Type B pancreatic cell (in vitro differentiated cells): Measurements from ENCODE around the gene TDRD1. TPM values are rescaled to one million over a fixed set of nuclear protein-coding genes. Genes with fewer than 3 reads are reported as not detected.

Experiments used
- DNase-seq: peaks from one replicate; pipeline ENCODE4 v3.0.0; 2021; ENCODE audit warnings: mixed read lengths; ENCODE audit not compliant: unreplicated experiment; ENCODE audit errors: extremely low spot score
- H3K27ac Mint-ChIP-seq: 2 replicates; pipeline ENCODE4 v1.8.0; 2021; ENCODE audit warnings: mild to moderate bottlenecking, mixed read lengths
- H3K27me3 Mint-ChIP-seq: 2 replicates; pipeline ENCODE4 v1.8.0; 2021; ENCODE audit warnings: mixed read lengths
- H3K36me3 Mint-ChIP-seq: 2 replicates; pipeline ENCODE4 v1.8.0; 2021; ENCODE audit warnings: mixed read lengths
- H3K4me1 Mint-ChIP-seq: one replicate; pipeline ENCODE4 v1.8.0; 2021; ENCODE audit warnings: mixed read lengths; ENCODE audit not compliant: unreplicated experiment
- H3K4me3 Mint-ChIP-seq: 2 replicates; pipeline ENCODE4 v1.8.0; 2021; ENCODE audit warnings: mild to moderate bottlenecking, mixed read lengths
- H3K9me3 Mint-ChIP-seq: 2 replicates; pipeline ENCODE4 v1.8.0; 2021; ENCODE audit warnings: mixed read lengths
- CTCF ChIP-seq: fragments of 200-600 bp; sonication (generic); conservative IDR thresholded peaks from 2 replicates; pipeline ENCODE4 v1.5.0; 2021; ENCODE audit warnings: antibody characterized with exemption, mild to moderate bottlenecking
- total RNA-seq: library from RNA; stranded (reverse); gene quantifications from 2 replicates; pipeline ENCODE4 v1.2.1, GENCODE V29; 2021; ENCODE audit warnings: low replicate concordance

Gene TDRD1
- total RNA-seq, 1 donor from 2014 or later: not detected

GRCh38 chr10:114221235-114221634 lies 42.1 kb downstream of the TDRD1 start:
- H3K9me3 Mint-ChIP-seq: no peaks in the 10 kb centered on the region
- no peaks in the 10 kb centered on the region for H3K4me1 Mint-ChIP-seq
- no peak overlapping the region for H3K4me3 Mint-ChIP-seq
- H3K27ac Mint-ChIP-seq: no peak overlapping the region
- no peaks in the 10 kb centered on the region for H3K27me3 Mint-ChIP-seq
- no peaks in the 10 kb centered on the region for H3K36me3 Mint-ChIP-seq
- no peak for TF ChIP-seq CTCF
- DNase-seq: no peak

GRCh38 chr10:114223066-114223465 lies 43.9 kb downstream of the TDRD1 start:
- peaks cover 6% of the 10 kb centered on the region for H3K4me1 Mint-ChIP-seq
- H3K27ac Mint-ChIP-seq: no peak overlapping the region
- no peaks in the 10 kb centered on the region for H3K27me3 Mint-ChIP-seq
- no peak for DNase-seq
- TF ChIP-seq CTCF: no peak
- no peak overlapping the region for H3K4me3 Mint-ChIP-seq
- no peaks in the 10 kb centered on the region for H3K36me3 Mint-ChIP-seq
- peaks cover under 1% of the 10 kb centered on the region for H3K9me3 Mint-ChIP-seq

- no peaks in the 10 kb centered on the region for H3K27me3 Mint-ChIP-seq
- peak overlapping the region; percentile 59 for H3K27ac Mint-ChIP-seq
- H3K4me1 Mint-ChIP-seq: peaks cover 23% of the 10 kb centered on the region
- no peak for DNase-seq
- peak overlapping the region; percentile 67 for H3K4me3 Mint-ChIP-seq
- peaks cover 5% of the 10 kb centered on the region for H3K9me3 Mint-ChIP-seq
- TF ChIP-seq CTCF: no peak
- H3K36me3 Mint-ChIP-seq: no peaks in the 10 kb centered on the region
Measured at GRCh38 chr10:114228156-114228555, 49.0 kb downstream of the TDRD1 start.

- H3K27me3 Mint-ChIP-seq: peaks cover 27% of the 10 kb centered on the region
- TF ChIP-seq CTCF: no peak
- H3K4me3 Mint-ChIP-seq: no peak overlapping the region
- DNase-seq: no peak
- H3K36me3 Mint-ChIP-seq: no peaks in the 10 kb centered on the region
- H3K9me3 Mint-ChIP-seq: peaks cover 5% of the 10 kb centered on the region
- H3K4me1 Mint-ChIP-seq: peaks cover 24% of the 10 kb centered on the region
- H3K27ac Mint-ChIP-seq: no peak overlapping the region
Measured at GRCh38 chr10:114232561-114233176, 53.5 kb downstream of the TDRD1 start.

- Mint-ChIP-seq H3K27ac (no peak overlapping the region), H3K27me3 (peaks cover 33% of the 10 kb centered on the region), H3K36me3 (no peaks in the 10 kb centered on the region)
Measured at GRCh38 chr10:114233482-114233881, 54.3 kb downstream of the TDRD1 start.

More at GRCh38 chr10:114233482-114233881, 54.3 kb downstream of the TDRD1 start:
- DNase-seq: no peak
- Mint-ChIP-seq H3K4me1 (peaks cover 24% of the 10 kb centered on the region), H3K4me3 (no peak overlapping the region), H3K9me3 (peaks cover under 1% of the 10 kb centered on the region)
- TF ChIP-seq CTCF: no peak
